HG02938 (cell line): ENCODE measurements around the gene DAPK2.

Experiments
- ATAC-seq: cut with Tn5 transposase; IDR thresholded peaks from one replicate; pipeline ENCODE4 v1.9.1; 2021; ENCODE audit warnings: mild to moderate bottlenecking, moderate library complexity; ENCODE audit not compliant: unreplicated experiment

DAPK2 gene

DNA sequence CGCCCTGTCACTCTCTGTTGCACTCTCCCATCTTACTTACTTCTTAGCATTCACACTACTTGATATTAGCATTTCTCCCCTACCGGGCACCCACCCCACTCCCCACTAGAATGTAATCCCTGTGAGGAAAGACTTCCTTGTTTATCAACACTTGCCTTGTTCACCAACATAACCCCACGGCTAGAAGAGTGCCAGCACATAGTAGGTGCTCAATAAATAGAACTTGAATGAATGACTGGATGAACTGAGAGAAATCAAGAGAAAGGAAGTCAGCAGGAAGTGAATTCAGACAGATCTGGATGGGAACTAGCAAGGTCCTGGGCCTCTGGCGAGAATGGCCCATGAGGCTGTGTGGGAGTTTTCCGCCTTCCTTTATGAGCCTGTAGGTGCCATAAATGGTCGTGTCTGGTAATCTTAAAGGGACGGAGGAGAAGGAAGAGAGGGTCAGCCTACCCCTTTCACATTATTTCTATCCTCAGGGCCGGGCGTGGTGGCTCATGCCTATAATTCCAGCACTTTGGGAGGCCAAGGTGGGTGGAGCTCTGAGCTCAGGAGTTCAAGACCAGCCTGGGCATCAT is 170.1 kb downstream of the DAPK2 start:
- no peak for ATAC-seq

DNA sequence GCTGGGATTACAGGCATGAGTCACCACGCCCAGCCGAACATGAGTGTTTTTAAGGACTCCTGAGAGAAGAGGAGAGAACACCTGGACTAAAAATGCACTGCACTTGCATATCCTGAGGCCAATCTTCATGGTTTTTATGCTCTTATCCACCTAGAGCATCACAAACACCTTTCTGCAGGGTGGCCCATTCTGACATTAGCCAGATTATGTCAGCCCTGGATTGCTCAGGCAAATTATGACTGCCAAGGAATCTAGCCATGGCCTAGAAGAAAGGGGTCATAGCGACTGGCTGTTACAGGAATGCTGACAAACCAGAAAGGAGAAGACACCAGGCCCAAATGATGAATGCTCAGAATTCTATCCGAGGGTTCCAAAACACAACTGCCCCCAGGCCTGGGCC is 171.7 kb downstream of the DAPK2 start:
- ATAC-seq: no peak

DNA sequence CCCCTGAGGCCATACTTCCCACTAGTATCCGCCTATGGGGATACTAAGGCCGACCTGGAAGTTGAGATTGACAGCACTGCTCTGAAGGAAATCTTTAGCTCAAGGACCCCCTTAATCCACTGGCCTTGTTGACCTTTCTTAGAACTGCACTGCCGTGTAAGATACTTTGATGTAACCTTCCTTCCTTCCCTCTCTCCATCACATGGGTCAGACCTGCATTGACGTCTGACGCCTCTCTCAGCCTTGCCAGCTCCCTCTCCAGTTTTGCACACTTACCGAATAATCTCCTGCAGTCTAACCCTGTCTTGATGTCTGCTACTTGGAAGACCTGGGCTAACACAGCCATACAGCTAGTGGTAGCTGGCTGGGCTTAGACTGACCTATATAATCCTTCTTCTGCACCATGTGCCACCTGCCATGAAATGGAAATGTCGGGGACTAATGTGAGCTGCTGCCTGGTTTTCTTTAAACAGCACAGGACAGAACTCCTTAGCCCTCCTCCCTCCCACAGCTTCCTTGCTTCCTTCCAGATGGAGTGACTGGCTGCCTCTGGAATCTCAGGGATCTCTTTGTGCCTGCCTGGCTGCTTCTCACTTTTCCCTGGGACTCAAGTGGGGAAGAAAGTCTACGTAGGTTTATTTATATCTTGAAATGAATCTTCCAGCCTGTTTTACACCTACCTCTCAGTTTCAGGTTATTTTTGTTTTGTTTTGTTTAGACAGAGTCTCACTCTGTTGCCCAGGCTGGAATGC is 173.3 kb downstream of the DAPK2 start:
- ATAC-seq: no peak

DNA sequence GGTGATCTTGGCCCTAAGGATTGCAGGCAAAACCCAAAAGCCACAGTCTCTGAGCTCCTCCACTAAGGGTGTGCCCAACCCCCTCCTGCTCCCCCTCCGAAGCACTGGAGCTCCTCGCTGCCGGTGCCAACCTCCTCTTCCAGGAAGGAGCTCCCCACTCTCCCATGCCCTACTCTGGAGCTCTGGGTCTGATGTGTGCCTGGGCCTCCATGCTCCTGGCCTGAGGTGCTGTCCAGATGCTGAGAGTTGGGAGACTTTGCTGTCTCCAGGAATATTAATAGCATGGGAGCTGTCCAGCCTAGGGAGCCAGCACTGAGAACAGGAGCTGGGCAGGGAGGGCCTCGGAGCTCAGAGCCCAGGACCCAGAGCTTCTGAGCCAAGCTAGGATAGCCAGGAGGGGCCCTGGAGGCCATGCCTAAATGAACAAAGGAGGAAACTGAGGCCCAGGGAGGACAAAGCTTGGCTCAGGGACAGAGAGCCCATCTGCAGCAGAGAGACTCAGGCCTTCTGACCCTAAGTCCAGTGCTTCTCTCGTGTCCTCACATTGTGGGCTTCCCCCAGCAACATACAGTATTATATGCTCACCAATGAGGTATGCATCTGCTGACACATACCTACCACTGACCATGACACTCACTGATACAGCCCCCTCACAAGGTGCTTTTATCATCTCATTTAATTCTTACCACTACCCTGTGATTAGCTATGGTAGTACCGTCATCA is 175.6 kb downstream of the DAPK2 start:
- no peak for ATAC-seq

DNA sequence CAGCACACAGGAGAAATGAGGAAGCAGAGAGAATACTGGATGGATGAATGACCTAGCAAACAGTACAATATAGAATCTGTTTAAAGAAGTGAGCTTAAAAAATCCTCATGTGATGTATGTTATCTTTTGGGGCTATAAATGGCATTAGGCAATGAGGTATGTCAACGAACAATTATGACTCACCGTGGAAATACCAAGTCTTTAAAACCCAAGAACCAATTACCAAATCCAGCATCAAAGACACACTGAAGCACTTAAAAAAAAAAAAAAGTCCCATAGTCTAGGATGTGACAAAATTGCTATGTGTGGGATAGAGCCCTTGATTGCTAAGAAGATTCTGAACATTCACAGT is 176.3 kb downstream of the DAPK2 start:
- no peak for ATAC-seq

DNA sequence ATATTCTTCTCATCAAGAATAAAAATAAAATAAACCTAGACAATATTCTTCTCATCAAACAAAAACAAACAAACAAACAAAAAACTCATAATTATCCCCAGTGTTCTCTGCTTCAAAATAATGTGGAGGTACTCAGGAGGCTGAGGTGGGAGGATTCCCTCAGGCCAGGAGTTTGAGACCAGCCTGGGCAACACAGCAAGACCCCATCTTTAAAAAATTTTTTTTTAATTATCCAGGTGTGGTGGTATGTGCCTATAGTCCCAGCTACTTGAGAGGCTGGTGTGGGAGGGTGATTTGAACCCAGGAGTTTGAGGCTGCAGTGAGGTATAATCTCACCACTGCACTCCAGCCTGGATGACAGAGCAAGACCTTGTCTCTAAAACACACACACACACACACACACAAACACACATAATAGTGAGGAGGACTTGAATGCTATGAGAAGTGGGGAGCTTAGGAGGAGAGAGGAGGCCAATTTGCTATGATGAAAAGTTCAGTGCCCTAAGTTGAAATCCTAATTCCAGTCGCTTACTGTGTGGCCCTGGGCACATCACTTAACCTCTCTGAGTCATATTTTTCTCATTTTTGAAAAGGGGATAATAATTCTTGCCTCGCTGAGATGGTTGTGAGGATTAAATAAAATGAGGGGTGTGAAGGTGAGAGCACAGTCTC is 176.8 kb downstream of the DAPK2 start:
- ATAC-seq: no peak

DNA sequence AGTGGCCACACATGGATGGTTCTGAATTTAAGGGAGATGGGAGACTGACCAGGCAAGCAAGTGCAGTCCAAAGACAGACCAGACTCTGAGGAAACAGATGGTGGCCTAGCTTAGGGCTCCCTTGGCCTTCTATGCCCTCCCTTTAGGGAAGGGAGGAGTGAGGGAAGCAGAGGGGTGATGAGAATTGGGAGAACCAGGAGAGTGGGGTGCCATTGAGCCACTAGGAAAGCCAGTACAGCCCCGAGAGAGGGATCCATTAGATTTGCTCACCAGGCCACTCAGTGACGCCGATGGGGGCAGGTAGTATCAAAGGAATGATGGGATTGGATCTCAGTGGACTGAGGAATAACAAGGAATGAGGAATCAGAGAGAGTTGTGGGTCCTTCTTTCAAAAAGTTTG is 182.1 kb downstream of the DAPK2 start:
- ATAC-seq: no peak

DNA sequence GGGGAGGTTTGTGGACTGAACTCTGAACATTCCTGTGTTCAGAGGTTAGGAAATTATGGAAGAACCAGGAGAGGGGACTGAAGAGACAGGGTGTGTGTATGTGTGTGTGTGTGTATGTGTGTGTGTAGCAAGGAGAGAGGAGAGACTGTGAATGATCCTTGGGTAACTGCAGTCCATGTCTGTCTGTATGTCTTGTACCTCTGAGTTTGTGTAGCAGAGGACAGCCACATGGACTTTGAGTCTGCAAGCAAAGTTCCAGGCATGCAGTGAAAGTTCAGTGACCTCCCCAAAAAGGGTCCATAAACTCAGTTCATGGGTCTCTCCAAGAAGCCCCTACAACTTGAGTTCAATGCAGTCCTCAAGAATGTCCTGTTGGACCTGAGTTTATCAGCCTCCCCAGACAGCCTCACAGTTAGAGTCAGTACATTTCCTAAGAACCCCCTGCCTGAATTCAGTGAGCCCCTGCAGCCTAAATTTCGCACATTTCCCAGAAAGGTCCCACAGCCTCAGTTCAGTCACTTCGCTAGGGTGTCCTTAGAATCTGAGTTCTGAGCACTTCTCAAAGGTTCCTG is 184.3 kb downstream of the DAPK2 start:
- ATAC-seq: no peak

DNA sequence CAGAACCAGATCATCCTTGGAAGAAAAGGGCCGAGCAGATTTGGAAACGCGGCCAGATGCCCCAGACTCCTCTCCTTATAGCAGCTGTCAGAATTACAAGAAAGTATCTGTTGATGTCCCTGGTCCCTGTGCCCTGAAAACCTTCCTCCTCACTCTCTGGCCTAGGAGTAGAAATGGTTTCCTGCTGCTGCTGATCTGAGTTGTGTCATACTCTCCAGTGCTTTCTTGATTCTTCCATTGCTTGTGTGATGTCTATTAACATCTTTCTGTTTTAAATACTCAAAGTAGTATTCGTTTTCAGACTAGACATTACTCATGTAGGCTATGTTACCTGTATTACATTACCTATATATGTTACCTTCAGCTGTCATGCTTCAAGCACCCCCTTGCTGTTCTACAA is 185.7 kb downstream of the DAPK2 start:
- ATAC-seq: no peak

DNA sequence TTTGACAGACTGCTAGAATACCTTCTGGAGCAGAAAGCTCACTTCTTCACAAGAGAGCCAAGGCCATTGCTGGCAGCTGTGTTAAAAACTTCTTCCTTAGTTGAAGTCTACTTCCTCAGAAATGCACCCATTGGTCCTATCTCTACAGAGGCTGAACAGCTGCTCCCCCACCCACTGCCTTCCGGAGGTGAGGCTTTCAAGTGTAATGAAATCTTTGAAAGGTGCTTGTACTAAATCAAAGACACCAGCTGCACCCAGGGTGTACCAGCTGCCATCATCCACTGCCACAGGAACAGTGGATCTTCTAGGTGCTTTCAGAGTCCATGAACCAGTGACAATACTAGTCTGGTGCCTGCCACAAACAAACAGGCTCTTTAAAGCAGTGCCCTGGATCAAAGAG is 186.1 kb downstream of the DAPK2 start:
- ATAC-seq: no peak

DNA sequence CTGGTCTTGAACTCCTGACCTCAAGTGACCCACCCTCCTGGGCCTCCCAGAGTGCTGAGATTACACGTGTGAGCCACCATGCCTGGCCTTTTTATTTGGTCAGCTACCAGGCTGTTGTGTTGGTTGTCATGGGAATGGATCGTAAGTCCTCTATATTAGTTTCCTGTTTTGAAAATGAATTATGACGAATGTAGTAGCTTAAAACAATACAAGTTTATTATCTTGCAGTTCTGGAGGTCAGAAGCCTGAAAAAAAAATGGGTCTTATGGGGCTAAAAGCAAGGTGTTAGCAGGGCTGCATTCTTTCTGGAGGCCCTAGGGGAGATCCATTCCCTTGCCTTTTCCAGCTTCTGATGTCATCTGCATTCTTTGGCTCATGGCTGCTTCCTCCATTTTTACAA is 187.4 kb downstream of the DAPK2 start:
- ATAC-seq: no peak

DNA sequence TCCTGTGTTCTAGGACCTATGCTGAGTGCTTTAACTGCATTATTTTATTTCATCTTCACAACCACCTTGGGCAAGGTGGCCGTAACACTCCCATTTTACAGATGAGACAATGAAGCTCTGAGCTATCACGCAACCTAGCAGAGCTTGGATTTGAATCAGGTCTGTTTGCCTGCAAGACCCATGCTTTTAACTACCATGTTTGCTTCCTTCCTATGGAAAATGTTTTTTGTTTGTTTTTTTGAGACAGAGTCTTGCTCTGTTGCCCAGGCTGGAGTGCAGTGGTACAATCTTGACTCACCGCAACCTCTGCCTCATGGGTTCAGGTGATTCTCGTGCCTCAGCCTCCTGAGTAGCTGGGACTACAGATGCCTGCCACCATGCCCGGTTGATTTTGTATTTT is 187.8 kb downstream of the DAPK2 start:
- no peak for ATAC-seq

DNA sequence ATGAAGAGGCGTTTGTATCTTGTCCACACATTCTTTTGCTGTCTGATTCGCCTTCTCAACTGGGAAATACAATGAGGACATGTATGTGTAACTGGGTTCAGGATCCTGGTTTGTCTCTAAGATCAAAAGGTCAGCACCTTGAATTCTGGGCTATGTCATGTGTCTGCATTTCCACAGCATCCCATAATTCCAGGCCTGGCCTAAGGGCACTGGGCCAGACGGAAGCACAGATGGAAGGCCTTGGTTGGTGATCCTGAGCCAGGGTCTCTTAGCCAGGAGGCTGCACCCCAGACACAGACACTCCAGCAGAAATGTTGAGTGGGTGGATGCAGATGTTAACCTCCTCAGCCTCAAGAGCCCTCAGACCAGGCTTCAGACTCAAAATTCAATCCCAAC is 188.8 kb downstream of the DAPK2 start:
- ATAC-seq: no peak
